HepG2 (cell line): ENCODE results near the gene IPO9. TPM values are rescaled to one million over a fixed set of nuclear protein-coding genes. Genes with fewer than 3 reads are reported as not detected.

Source experiments
- ATAC-seq: fragments of 200-7000 bp; cut with Tn5 transposase; 3 replicates; pipeline ENCODE4 v1.9.1; 2020; ENCODE audit warnings: mild to moderate bottlenecking, moderate library complexity
- BruUV-seq: library from RNA; stranded (reverse); fragments of 400-500 nt; replicated peaks from 2 replicates; lab custom pipeline; 2021; lab: Mats Ljungman, UMichigan
- CTCF ChIA-PET: fragments of 300-600 bp; formaldehyde crosslinking; extraction: SDS; loops from one replicate; lab custom pipeline; 2021; ENCODE audit warnings: low total read pairs, inconsistent platforms, low intra/inter-chr PET ratio; lab: Yijun Ruan, JAX
- POLR2A ChIA-PET: fragments of 350-600 bp; sonication (Branson Sonifier 250); formaldehyde crosslinking; loops from one replicate; lab custom pipeline; 2020; ENCODE audit warnings: antibody characterized with exemption, inconsistent platforms; lab: Yijun Ruan, JAX
- DNase-seq: peaks from one replicate; pipeline ENCODE4 v3.0.0-alpha.2; 2015; ENCODE audit warnings: low spot score
- FAIRE-seq: peaks from 3 replicates; lab custom pipeline; 2011; peaks lifted over from hg19 to GRCh38; lab: Jason Lieb, UNC
- H2AFZ ChIP-seq: one replicate; pipeline ENCODE4 v1.6.1; 2011; ENCODE audit warnings: low read length, inconsistent platforms
- H3K27ac ChIP-seq: fragments of 300-600 bp; 3 replicates; pipeline ENCODE4 v1.8.0; 2011; ENCODE audit warnings: mixed run types, mild to moderate bottlenecking, mixed read lengths, low read length, inconsistent platforms; ENCODE audit not compliant: insufficient read depth; ENCODE audit errors: extremely low read length
- H3K27me3 ChIP-seq, 2 experiments: fragments of 200-600 bp in 1 of 2; 2 replicates in 1 of 2; 3 replicates in 1 of 2; pipeline versions ENCODE4 v1.6.0 to v1.8.0; 2011; ENCODE audit warnings: low read length in 2 of 2, mild to moderate bottlenecking in 2 of 2, moderate library complexity in 2 of 2, inconsistent platforms in 1 of 2; ENCODE audit not compliant: insufficient read depth in 2 of 2, control insufficient read depth in 1 of 2
- H3K36me3 ChIP-seq, 2 experiments: fragments of 200-600 bp in 1 of 2; replicated peaks in 1 of 2; 2 replicates in 1 of 2; 3 replicates in 1 of 2; pipeline versions ENCODE4 v1.5.1 to v1.8.0; 2011; ENCODE audit warnings: low read length in 2 of 2, inconsistent platforms in 1 of 2; ENCODE audit not compliant: insufficient read depth in 2 of 2, control insufficient read depth in 1 of 2
- H3K4me1 ChIP-seq: 2 replicates; pipeline ENCODE4 v1.5.1; 2012; ENCODE audit warnings: low read length, inconsistent platforms; ENCODE audit not compliant: insufficient read depth
- H3K4me2 ChIP-seq: 2 replicates; pipeline ENCODE4 v1.6.0; 2011; ENCODE audit warnings: low read depth, low read length, inconsistent platforms
- H3K4me3 ChIP-seq, 3 experiments: fragments of 200-600 bp in 1 of 3; sonication (generic), shearing (Covaris generic) in 1 of 3; replicated peaks in 1 of 3; 2 replicates each; pipeline ENCODE4 v1.5.1; 2011 to 2016; ENCODE audit warnings: low read length in 3 of 3, inconsistent platforms in 2 of 3, low read depth in 2 of 3, mild to moderate bottlenecking in 2 of 3, control low read depth in 1 of 3, mixed read lengths in 1 of 3; ENCODE audit not compliant: insufficient read depth in 1 of 3
- H3K79me2 ChIP-seq: one replicate; pipeline ENCODE4 v1.6.1; 2011; ENCODE audit warnings: low read length, inconsistent platforms; ENCODE audit not compliant: insufficient read depth
- H3K9ac ChIP-seq: 2 replicates; pipeline ENCODE4 v1.6.0; 2011; ENCODE audit warnings: mild to moderate bottlenecking, low read depth, low read length, inconsistent platforms; ENCODE audit not compliant: insufficient read depth
- H3K9me3 ChIP-seq: 2 replicates; pipeline ENCODE4 v1.5.1; 2012; ENCODE audit warnings: mild to moderate bottlenecking, low read length
- H4K20me1 ChIP-seq: 2 replicates; pipeline ENCODE4 v1.6.0; 2011; ENCODE audit warnings: inconsistent platforms, mild to moderate bottlenecking, low read length, moderate library complexity; ENCODE audit not compliant: insufficient read depth
- ARNT ChIP-seq: fragments of 450-650 bp; IDR thresholded peaks from 2 replicates; pipeline ENCODE4 v1.6.1; 2017
- DRAP1 ChIP-seq: IDR thresholded peaks from 2 replicates; pipeline ENCODE4 v1.6.1; 2016; ENCODE audit warnings: missing genetic modification reagents, missing compliant biosample characterization
- PPARG ChIP-seq: conservative IDR thresholded peaks from 2 replicates; pipeline ENCODE4 v1.6.1; 2016; ENCODE audit warnings: missing biosample characterization, missing genetic modification reagents
- YY1 ChIP-seq: IDR thresholded peaks from 2 replicates; pipeline ENCODE4 v1.6.1; 2011; ENCODE audit warnings: low read length, low read depth, moderate library complexity, mild to moderate bottlenecking; ENCODE audit not compliant: insufficient read depth, insufficient replicate concordance
- ZNF414 ChIP-seq: sonication (generic); formaldehyde crosslinking; IDR thresholded peaks from 2 replicates; pipeline ENCODE4 v1.5.0; 2020; ENCODE audit warnings: missing genetic modification reagents
- ZNF503 ChIP-seq: sonication (generic); formaldehyde crosslinking; IDR thresholded peaks from 2 replicates; pipeline ENCODE4 v1.4.0; 2020; ENCODE audit warnings: missing genetic modification reagents
- ZNF619 ChIP-seq: sonication (generic); formaldehyde crosslinking; IDR thresholded peaks from 2 replicates; pipeline ENCODE4 v1.4.0; 2020; ENCODE audit warnings: mild to moderate bottlenecking, missing genetic modification reagents
- WGBS: methylation state at CpG from one replicate; pipeline ENCODE4 v1.1.6; 2017; ENCODE audit warnings: low lambda C conversion rate; 5-methylcytosine and 5-hydroxymethylcytosine counted together
- in situ Hi-C: cut with HindIII; loops from 2 replicates; pipeline ENCODE4 v1.10.0; 2017; ENCODE audit warnings: low pct_unique_long_range_greater_than_20kb; ENCODE audit not compliant: extremely low pct_ligation_motif_present
- intact Hi-C: fragments of 100-400 bp; cut with micrococcal nuclease; formaldehyde crosslinking; loops from one replicate; pipeline ENCODE4 v1.10.0; 2022; ENCODE audit not compliant: unreplicated experiment
- polyA plus RNA-seq, 8 experiments: library from polyadenylated mRNA; depleted of rRNA in 3 of 8; stranded (reverse) in 7 of 8; unstranded in 1 of 8; fragments of >200 nt; fragmentation: Illumina TruSeq in 4 of 8; extraction: Trizol in 4 of 8; gene quantifications; 2 replicates each; pipeline versions ENCODE4 v1.2.1 to v1.2.3, GENCODE V29; 2011 to 2016; ENCODE audit warnings: low read depth in 4 of 8, missing spikeins in 1 of 8, mixed read lengths in 1 of 8; ENCODE audit not compliant: insufficient read depth in 1 of 8
- total RNA-seq, 5 experiments: library from RNA; depleted of rRNA; stranded (reverse); fragments of >200 nt; fragmentation: Illumina TruSeq; extraction: Trizol; gene quantifications; 2 replicates each; pipeline ENCODE4 v1.2.3, GENCODE V29; 2016; ENCODE audit warnings: low read depth in 1 of 5
- TF ChIP-seq, protein P1 (sequence below): sonication (generic); formaldehyde crosslinking; IDR thresholded peaks from 2 replicates; pipeline ENCODE4 v1.5.0; 2020; ENCODE audit warnings: missing genetic modification reagents

IPO9 gene
- total and polyA plus RNA-seq, 2 of the 13 experiments (the other 11 are each of a cell fraction or from before 2014, with no cell fraction given): 31.0 to 34.8 TPM

DNA sequence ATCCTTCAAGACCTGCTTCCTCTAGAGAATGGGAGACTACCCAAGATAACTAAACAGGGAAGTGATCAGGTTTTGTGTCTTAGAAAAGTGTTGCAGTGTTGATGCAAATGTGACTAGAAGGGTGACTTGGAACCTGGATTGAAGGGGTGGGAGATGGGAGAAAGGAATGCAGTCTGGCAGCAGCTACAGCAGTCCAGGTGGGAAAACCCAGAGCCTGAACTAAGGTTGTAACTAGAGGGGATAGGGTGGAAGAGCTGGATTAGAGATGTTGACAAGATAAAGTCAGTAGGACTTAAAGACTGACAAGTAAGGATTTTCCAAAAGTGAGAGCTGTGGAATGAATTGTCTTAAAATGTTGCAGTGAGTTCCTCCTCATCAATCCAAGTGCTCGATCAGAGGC, 52.7 kb downstream of the IPO9 start:
- H3K27ac ChIP-seq: no peak overlapping the region
- TF ChIP-seq ZNF619 (no peak), ZNF503 (CRISPR knock-in tag) (no peak), ARNT (no peak), PPARG (CRISPR knock-in tag) (no peak)
- TF ChIP-seq, protein P1, sequence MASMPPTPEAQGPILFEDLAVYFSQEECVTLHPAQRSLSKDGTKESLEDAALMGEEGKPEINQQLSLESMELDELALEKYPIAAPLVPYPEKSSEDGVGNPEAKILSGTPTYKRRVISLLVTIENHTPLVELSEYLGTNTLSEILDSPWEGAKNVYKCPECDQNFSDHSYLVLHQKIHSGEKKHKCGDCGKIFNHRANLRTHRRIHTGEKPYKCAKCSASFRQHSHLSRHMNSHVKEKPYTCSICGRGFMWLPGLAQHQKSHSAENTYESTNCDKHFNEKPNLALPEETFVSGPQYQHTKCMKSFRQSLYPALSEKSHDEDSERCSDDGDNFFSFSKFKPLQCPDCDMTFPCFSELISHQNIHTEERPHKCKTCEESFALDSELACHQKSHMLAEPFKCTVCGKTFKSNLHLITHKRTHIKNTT: no peak
- H3K27me3 ChIP-seq: peaks cover 0 to 1% of the 10 kb centered on the region in 2 experiments; a peak in 1 of 5 replicates
- BruUV-seq: no TSS peak
- no peaks in the 10 kb centered on the region for H3K79me2 ChIP-seq
- H3K4me1 ChIP-seq: peaks cover 12% of the 10 kb centered on the region
- no peak overlapping the region for H2AFZ ChIP-seq
- H3K4me2 ChIP-seq: no peak overlapping the region
- H3K4me3 ChIP-seq: no peak overlapping the region
- ChIA-PET CTCF (interaction anchor here (1.3 kb wide), 1 partner anchor 15 kb away, joined by 5 read pairs; no protein-coding TSS in a partner anchor), POLR2A (no interaction called here)
- DNase-seq (no peak), ATAC-seq (no peak), FAIRE-seq (no peak)
- no peaks in the 10 kb centered on the region for H3K36me3 ChIP-seq
- in situ Hi-C loops: no loop called here
- H4K20me1 ChIP-seq: no peaks in the 10 kb centered on the region; the same call in 1 of the 2 replicates
- intact Hi-C loops: no loop called here
- 100% methylated on average over 1 of the region's 1 CpG for whole genome bisulfite sequencing
- H3K9me3 ChIP-seq: no peaks in the 10 kb centered on the region
- no peak overlapping the region for H3K9ac ChIP-seq

DNA sequence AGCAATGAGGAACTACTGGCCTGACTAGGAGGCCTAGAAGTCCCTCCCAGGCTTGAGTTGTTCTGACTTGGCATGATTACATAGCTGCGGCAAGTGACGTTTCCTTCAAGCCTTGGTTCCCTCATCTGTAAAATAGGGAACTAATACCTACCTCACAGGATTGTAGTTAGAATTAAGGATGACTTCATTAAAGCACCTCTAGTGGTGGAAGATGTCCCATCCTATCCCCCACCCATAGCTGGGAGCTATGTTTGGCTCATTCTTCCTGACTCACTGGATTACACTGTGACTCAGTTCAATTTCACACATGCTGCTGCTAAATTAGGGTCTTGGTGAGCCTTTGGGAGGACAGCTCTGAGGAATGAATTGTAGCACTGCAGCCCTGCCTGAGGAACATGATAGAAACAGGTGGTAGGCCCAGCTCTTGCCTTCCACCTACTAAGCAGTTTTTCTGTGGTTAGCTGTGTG, 53.7 kb downstream of the IPO9 start:
- WGBS: 100% methylated on average over 2 of the region's 2 CpGs
- ChIA-PET CTCF (interaction anchor here (1.3 kb wide), 1 partner anchor 13 kb away, joined by 5 read pairs; no protein-coding TSS in a partner anchor), POLR2A (no interaction called here)
- H3K4me3 ChIP-seq: no peak overlapping the region
- in situ Hi-C loops (no loop called here), intact Hi-C loops (no loop called here)
- H3K9ac ChIP-seq: no peak overlapping the region
- H3K9me3 ChIP-seq: no peaks in the 10 kb centered on the region
- no peak overlapping the region for H3K27ac ChIP-seq
- ATAC-seq: peak; percentile 11; the same call in 1 of the 3 replicates
- no peak overlapping the region for H2AFZ ChIP-seq
- TF ChIP-seq YY1 (no peak), ZNF414 (no peak), DRAP1 (CRISPR knock-in tag) (no peak)
- peaks cover 12% of the 10 kb centered on the region for H3K4me1 ChIP-seq
- DNase-seq: no peak
- H3K27me3 ChIP-seq: peaks cover 1 to 8% of the 10 kb centered on the region in 2 experiments; a peak in 3 of 5 replicates
- H4K20me1 ChIP-seq: no peaks in the 10 kb centered on the region; the same call in 1 of the 2 replicates
- no peaks in the 10 kb centered on the region for H3K79me2 ChIP-seq
- no peak for FAIRE-seq
- H3K36me3 ChIP-seq: no peaks in the 10 kb centered on the region
- BruUV-seq: no TSS peak
- H3K4me2 ChIP-seq: no peak overlapping the region
